ENCODE data around the gene PPP4R4.
"Not testable (repeated sequence)": the region's sequence is repeated elsewhere in the genome, so short reads cannot be mapped to it uniquely, and the experiment has no call there.

The PPP4R4 gene

GRCh38 chr14:94143239-94143638 lies 30.9 kb upstream of the PPP4R4 start:
- no peak for DNase-seq (ENCODE audit: low read depth in 4 of 4, low spot score in 1 of 4)

- DNase-seq (ENCODE audit: low read depth in 4 of 4, low spot score in 1 of 4): no peak
Measured at GRCh38 chr14:94143711-94144110, 30.4 kb upstream of the PPP4R4 start.

GRCh38 chr14:94144765-94145164 lies 29.4 kb upstream of the PPP4R4 start:
- DNase-seq (ENCODE audit: low read depth in 4 of 4, low spot score in 1 of 4): no peak

GRCh38 chr14:94145902-94146527 lies 28.1 kb upstream of the PPP4R4 start:
- DNase-seq (ENCODE audit: low read depth in 4 of 4, low spot score in 1 of 4): no peak

GRCh38 chr14:94152676-94153075 lies 21.4 kb upstream of the PPP4R4 start:
- no peak for DNase-seq (ENCODE audit: low read depth in 4 of 4, low spot score in 1 of 4)

GRCh38 chr14:94153750-94154342 lies 20.3 kb upstream of the PPP4R4 start:
- DNase-seq (ENCODE audit: low read depth in 4 of 4, low spot score in 1 of 4): no peak

GRCh38 chr14:94156143-94156542 lies 18.0 kb upstream of the PPP4R4 start:
- not testable (repeated sequence) for DNase-seq (ENCODE audit: low read depth in 4 of 4, low spot score in 1 of 4)

GRCh38 chr14:94157197-94157596 lies 16.9 kb upstream of the PPP4R4 start:
- no peak for DNase-seq (ENCODE audit: low read depth in 4 of 4, low spot score in 1 of 4)

GRCh38 chr14:94158239-94158883 lies 15.8 kb upstream of the PPP4R4 start:
- no peak for DNase-seq (ENCODE audit: low read depth in 4 of 4, low spot score in 1 of 4)

- DNase-seq (ENCODE audit: low read depth in 4 of 4, low spot score in 1 of 4): no peak
Measured at GRCh38 chr14:94161058-94161457, 13.1 kb upstream of the PPP4R4 start.

- no peak for DNase-seq (ENCODE audit: low read depth in 4 of 4, low spot score in 1 of 4)
Measured at GRCh38 chr14:94161981-94162380, 12.1 kb upstream of the PPP4R4 start.

GRCh38 chr14:94162466-94162865 lies 11.7 kb upstream of the PPP4R4 start:
- DNase-seq (ENCODE audit: low read depth in 4 of 4, low spot score in 1 of 4): no peak

GRCh38 chr14:94163796-94164195 lies 10.3 kb upstream of the PPP4R4 start:
- DNase-seq (ENCODE audit: low read depth in 4 of 4, low spot score in 1 of 4): no peak

GRCh38 chr14:94164685-94165431 lies 9.3 kb upstream of the PPP4R4 start:
- DNase-seq (ENCODE audit: low read depth in 4 of 4, low spot score in 1 of 4): no peak

- no peak for DNase-seq (ENCODE audit: low read depth in 4 of 4, low spot score in 1 of 4)
Measured at GRCh38 chr14:94165744-94166143, 8.4 kb upstream of the PPP4R4 start.

- DNase-seq (ENCODE audit: low read depth in 4 of 4, low spot score in 1 of 4): no peak
Measured at GRCh38 chr14:94170136-94170535, 4.0 kb upstream of the PPP4R4 start.

- no peak for DNase-seq (ENCODE audit: low read depth in 4 of 4, low spot score in 1 of 4)
Measured at GRCh38 chr14:94171208-94171607, 2.9 kb upstream of the PPP4R4 start.

GRCh38 chr14:94172545-94172944 lies 1.6 kb upstream of the PPP4R4 start:
- no peak for DNase-seq (ENCODE audit: low read depth in 4 of 4, low spot score in 1 of 4)

GRCh38 chr14:94173471-94173884 lies 644 bp upstream of the PPP4R4 start:
- DNase-seq (ENCODE audit: low read depth in 4 of 4, low spot score in 1 of 4): no peak

- no peak for DNase-seq (ENCODE audit: low read depth in 4 of 4, low spot score in 1 of 4)
Measured at GRCh38 chr14:94174604-94175010, 485 bp downstream of the PPP4R4 start.

GRCh38 chr14:94175011-94175745 lies 1.1 kb downstream of the PPP4R4 start:
- DNase-seq (ENCODE audit: low read depth in 4 of 4, low spot score in 1 of 4): no peak

Data from stimulated activated CD4-positive, alpha-beta T cell treated with anti-CD3 and anti-CD28 coated beads, Interleukin-1b, Interleukin-23, amount 100 ng/mL, for 24 hours (primary cell).